Central memory CD8-positive, alpha-beta T cell (primary cell): ENCODE measurements around the gene IFI30.

Source experiments
- ATAC-seq: fragments of 150-1000 bp; cut with Tn5 transposase; replicated peaks from 2 replicates; pipeline ENCODE4 v1.10.0; 2022; ENCODE audit warnings: mild to moderate bottlenecking, moderate FRiP score, moderate number of reproducible peaks; ENCODE audit not compliant: poor library complexity, severe bottlenecking; ENCODE audit errors: extremely low read depth
- DNase-seq, 2 donors: peaks; one replicate each; pipeline ENCODE4 v3.0.0; 2021; ENCODE audit warnings: low spot score in 2 of 2
- H3K27ac Mint-ChIP-seq: one replicate; pipeline ENCODE4 v1.8.0; 2022; ENCODE audit warnings: low read depth, mild to moderate bottlenecking, moderate library complexity, mixed read lengths
- H3K27me3 Mint-ChIP-seq: one replicate; pipeline ENCODE4 v1.8.0; 2022; ENCODE audit warnings: mixed read lengths
- H3K36me3 Mint-ChIP-seq: one replicate; pipeline ENCODE4 v1.8.0; 2022; ENCODE audit warnings: mild to moderate bottlenecking, moderate library complexity, mixed read lengths; ENCODE audit not compliant: insufficient read depth
- H3K4me1 Mint-ChIP-seq: one replicate; pipeline ENCODE4 v1.8.0; 2022; ENCODE audit warnings: mixed read lengths
- H3K4me3 Mint-ChIP-seq: one replicate; pipeline ENCODE4 v1.8.0; 2022; ENCODE audit warnings: mild to moderate bottlenecking, moderate library complexity, mixed read lengths
- H3K9me3 Mint-ChIP-seq: one replicate; pipeline ENCODE4 v1.8.0; 2022; ENCODE audit warnings: mixed read lengths

The IFI30 gene

GRCh38 chr19:18183529-18183928 is 9.9 kb downstream of the IFI30 start:
- DNase-seq = no peak
- H3K27me3 Mint-ChIP-seq = peaks cover 9% of the 10 kb centered on the region
- H3K4me1 Mint-ChIP-seq = no peaks in the 10 kb centered on the region
- no peak for ATAC-seq
- no peaks in the 10 kb centered on the region for H3K36me3 Mint-ChIP-seq
- no peak overlapping the region for H3K4me3 Mint-ChIP-seq
- no peak overlapping the region for H3K27ac Mint-ChIP-seq
- H3K9me3 Mint-ChIP-seq = no peaks in the 10 kb centered on the region

GRCh38 chr19:18185538-18185937 is 11.9 kb downstream of the IFI30 start:
- ATAC-seq (no peak), DNase-seq (no peak)
- H3K36me3 Mint-ChIP-seq = no peaks in the 10 kb centered on the region
- no peaks in the 10 kb centered on the region for H3K4me1 Mint-ChIP-seq
- H3K27ac Mint-ChIP-seq = no peak overlapping the region
- H3K4me3 Mint-ChIP-seq = no peak overlapping the region
- H3K9me3 Mint-ChIP-seq = no peaks in the 10 kb centered on the region
- H3K27me3 Mint-ChIP-seq = peaks cover 9% of the 10 kb centered on the region

GRCh38 chr19:18190278-18190677 is 16.7 kb downstream of the IFI30 start:
- peaks cover 22% of the 10 kb centered on the region for H3K4me1 Mint-ChIP-seq
- peaks cover 13% of the 10 kb centered on the region for H3K36me3 Mint-ChIP-seq
- no peak for DNase-seq
- H3K27ac Mint-ChIP-seq = no peak overlapping the region
- H3K4me3 Mint-ChIP-seq = no peak overlapping the region
- ATAC-seq = no peak
- H3K9me3 Mint-ChIP-seq = no peaks in the 10 kb centered on the region
- H3K27me3 Mint-ChIP-seq = peaks cover 7% of the 10 kb centered on the region

- Mint-ChIP-seq H3K9me3 (no peaks in the 10 kb centered on the region), H3K4me1 (peaks cover 22% of the 10 kb centered on the region), H3K27me3 (no peaks in the 10 kb centered on the region), H3K27ac (peak overlapping the region; percentile 91), H3K36me3 (peaks cover 17% of the 10 kb centered on the region), H3K4me3 (peak overlapping the region; percentile 80)
- ATAC-seq (no peak), DNase-seq (no peak)
Measured at GRCh38 chr19:18191640-18192062, 18.0 kb downstream of the IFI30 start.

- ATAC-seq (peak; percentile 87), DNase-seq (peak; percentile 90 to 98)
- H3K36me3 Mint-ChIP-seq = peaks cover 17% of the 10 kb centered on the region
- peak within 1 kb of the TSS; percentile 91 for H3K27ac Mint-ChIP-seq
- peak within 1 kb of the TSS; percentile 80 for H3K4me3 Mint-ChIP-seq
- peaks cover 22% of the 10 kb centered on the region for H3K4me1 Mint-ChIP-seq
- no peaks in the 10 kb centered on the region for H3K9me3 Mint-ChIP-seq
- H3K27me3 Mint-ChIP-seq = no peaks in the 10 kb centered on the region
Measured at GRCh38 chr19:18192673-18193387, 19.2 kb downstream of the IFI30 start, which contains the start of gene MPV17L2. MPV17L2 (plus strand) TSS chr19:18193218; CDS start chr19:18193282, 64 bp downstream.

- H3K4me3 Mint-ChIP-seq = peak overlapping the region; percentile 80
- peak overlapping the region; percentile 91 for H3K27ac Mint-ChIP-seq
- ATAC-seq (no peak), DNase-seq (no peak)
- no peaks in the 10 kb centered on the region for H3K9me3 Mint-ChIP-seq
- H3K27me3 Mint-ChIP-seq = no peaks in the 10 kb centered on the region
- H3K4me1 Mint-ChIP-seq = peaks cover 22% of the 10 kb centered on the region
- H3K36me3 Mint-ChIP-seq = peaks cover 17% of the 10 kb centered on the region
Measured at GRCh38 chr19:18193388-18194180, 20.0 kb downstream of the IFI30 start.

- ATAC-seq (no peak), DNase-seq (no peak)
- Mint-ChIP-seq H3K9me3 (no peaks in the 10 kb centered on the region), H3K4me1 (peaks cover 22% of the 10 kb centered on the region), H3K36me3 (peaks cover 18% of the 10 kb centered on the region), H3K4me3 (peak overlapping the region; percentile 80), H3K27me3 (no peaks in the 10 kb centered on the region), H3K27ac (no peak overlapping the region)
Measured at GRCh38 chr19:18194181-18194530, 20.5 kb downstream of the IFI30 start.

- ATAC-seq = no peak
- Mint-ChIP-seq H3K36me3 (peaks cover 18% of the 10 kb centered on the region), H3K4me3 (peak overlapping the region; percentile 80), H3K27me3 (no peaks in the 10 kb centered on the region), H3K4me1 (peaks cover 22% of the 10 kb centered on the region), H3K9me3 (no peaks in the 10 kb centered on the region), H3K27ac (no peak overlapping the region)
- no peak for DNase-seq
Measured at GRCh38 chr19:18194554-18195238, 21.1 kb downstream of the IFI30 start.

GRCh38 chr19:18196511-18196845 is 22.9 kb downstream of the IFI30 start:
- H3K36me3 Mint-ChIP-seq = peaks cover 20% of the 10 kb centered on the region
- peaks cover 22% of the 10 kb centered on the region for H3K4me1 Mint-ChIP-seq
- DNase-seq (no peak), ATAC-seq (no peak)
- H3K27me3 Mint-ChIP-seq = no peaks in the 10 kb centered on the region
- H3K27ac Mint-ChIP-seq = no peak overlapping the region
- no peak overlapping the region for H3K4me3 Mint-ChIP-seq
- no peaks in the 10 kb centered on the region for H3K9me3 Mint-ChIP-seq

GRCh38 chr19:18197306-18197705 is 23.7 kb downstream of the IFI30 start:
- DNase-seq (no peak), ATAC-seq (no peak)
- Mint-ChIP-seq H3K4me1 (peaks cover 20% of the 10 kb centered on the region), H3K9me3 (no peaks in the 10 kb centered on the region), H3K27me3 (no peaks in the 10 kb centered on the region), H3K36me3 (peaks cover 15% of the 10 kb centered on the region), H3K27ac (no peak overlapping the region), H3K4me3 (no peak overlapping the region)

- DNase-seq = no peak
- no peaks in the 10 kb centered on the region for H3K27me3 Mint-ChIP-seq
Measured at GRCh38 chr19:18197941-18198340, 24.3 kb downstream of the IFI30 start.

GRCh38 chr19:18198374-18198773 is 24.8 kb downstream of the IFI30 start:
- ATAC-seq (no peak), DNase-seq (no peak)
- Mint-ChIP-seq H3K27me3 (no peaks in the 10 kb centered on the region), H3K9me3 (no peaks in the 10 kb centered on the region), H3K4me1 (peaks cover 29% of the 10 kb centered on the region), H3K4me3 (no peak overlapping the region), H3K36me3 (peaks cover 12% of the 10 kb centered on the region), H3K27ac (peak overlapping the region; percentile 18)

More at GRCh38 chr19:18197941-18198340, 24.3 kb downstream of the IFI30 start:
- H3K9me3 Mint-ChIP-seq = no peaks in the 10 kb centered on the region
- H3K27ac Mint-ChIP-seq = peak overlapping the region; percentile 18
- H3K36me3 Mint-ChIP-seq = peaks cover 12% of the 10 kb centered on the region
- no peak overlapping the region for H3K4me3 Mint-ChIP-seq
- no peak for ATAC-seq
- H3K4me1 Mint-ChIP-seq = peaks cover 24% of the 10 kb centered on the region
